SK-N-SH treated with all-trans-retinoic acid at 6 μM for 48 hours (cell line): ENCODE results near the gene ZNF664.

ENCODE experiments used
- OSR1 ChIP-seq: fragments of 250-450 bp; sonication (Bioruptor Pico); IDR thresholded peaks from 2 replicates; pipeline ENCODE4 v1.8.0; 2022; ENCODE audit warnings: moderate library complexity, mild to moderate bottlenecking, inconsistent platforms
- TCF4 ChIP-seq: fragments of 250-450 bp; sonication (Bioruptor Pico); IDR thresholded peaks from 2 replicates; pipeline ENCODE4 v1.8.0; 2021; ENCODE audit warnings: mild to moderate bottlenecking, moderate library complexity, borderline replicate concordance
- TF ChIP-seq, protein P1 (sequence below): fragments of 250-450 bp; sonication (Bioruptor Pico); IDR thresholded peaks from 2 replicates; pipeline ENCODE4 v1.8.0; 2020; ENCODE audit warnings: mild to moderate bottlenecking, moderate library complexity, borderline replicate concordance

DNA sequence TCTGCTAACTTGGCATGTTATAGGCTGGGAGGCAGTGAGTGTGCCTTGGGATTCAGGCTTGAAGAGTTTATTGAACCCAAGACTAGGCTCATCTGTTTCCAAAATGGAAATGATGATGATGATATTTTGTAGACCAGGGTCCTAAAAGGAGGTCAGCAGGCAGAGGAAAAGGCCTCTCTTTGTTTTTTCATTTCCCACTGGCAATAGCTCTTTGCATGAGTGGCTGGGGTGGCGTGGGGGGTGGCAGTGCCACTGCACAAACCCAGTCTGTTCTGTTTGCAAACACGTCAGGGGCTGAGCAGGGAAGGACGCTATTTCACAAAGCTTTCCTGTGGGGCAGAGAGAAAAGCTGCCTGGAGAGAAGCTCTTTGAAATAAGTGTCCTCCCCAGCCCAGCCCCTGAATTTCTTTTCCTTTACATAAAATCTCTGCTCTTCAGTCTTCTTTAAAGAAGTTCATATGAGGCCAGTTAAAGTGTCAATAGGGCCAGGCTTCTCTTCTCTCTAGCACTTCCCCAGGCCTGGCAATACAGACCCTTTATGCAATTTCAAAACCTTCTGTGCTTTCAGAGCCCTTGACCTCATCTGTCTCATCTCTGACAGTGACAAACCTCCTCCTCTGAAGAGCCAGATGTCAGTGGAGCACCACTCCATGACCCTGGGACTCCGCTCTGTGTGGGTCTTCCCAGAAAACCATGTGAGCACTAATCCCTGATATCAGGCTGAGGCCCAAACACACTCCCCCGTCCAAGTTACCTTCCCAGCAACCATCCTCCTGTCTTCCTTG, 72.8 kb downstream of the ZNF664 start:
- TF ChIP-seq, protein P1, sequence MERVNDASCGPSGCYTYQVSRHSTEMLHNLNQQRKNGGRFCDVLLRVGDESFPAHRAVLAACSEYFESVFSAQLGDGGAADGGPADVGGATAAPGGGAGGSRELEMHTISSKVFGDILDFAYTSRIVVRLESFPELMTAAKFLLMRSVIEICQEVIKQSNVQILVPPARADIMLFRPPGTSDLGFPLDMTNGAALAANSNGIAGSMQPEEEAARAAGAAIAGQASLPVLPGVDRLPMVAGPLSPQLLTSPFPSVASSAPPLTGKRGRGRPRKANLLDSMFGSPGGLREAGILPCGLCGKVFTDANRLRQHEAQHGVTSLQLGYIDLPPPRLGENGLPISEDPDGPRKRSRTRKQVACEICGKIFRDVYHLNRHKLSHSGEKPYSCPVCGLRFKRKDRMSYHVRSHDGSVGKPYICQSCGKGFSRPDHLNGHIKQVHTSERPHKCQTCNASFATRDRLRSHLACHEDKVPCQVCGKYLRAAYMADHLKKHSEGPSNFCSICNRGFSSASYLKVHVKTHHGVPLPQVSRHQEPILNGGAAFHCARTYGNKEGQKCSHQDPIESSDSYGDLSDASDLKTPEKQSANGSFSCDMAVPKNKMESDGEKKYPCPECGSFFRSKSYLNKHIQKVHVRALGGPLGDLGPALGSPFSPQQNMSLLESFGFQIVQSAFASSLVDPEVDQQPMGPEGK (CRISPR knock-in tag) = no peak
- TF ChIP-seq TCF4 (CRISPR knock-in tag) (no peak), OSR1 (no peak)
